ENCODE measurements around the gene DENND5B. TPM values are rescaled to one million over a fixed set of nuclear protein-coding genes. Genes with fewer than 3 reads are reported as not detected.
A peak's percentile ranks its signal among the peaks of the same experiment; 100 is the strongest.

The DENND5B gene
- total RNA-seq, 1 donor from 2014 or later: 20.0 TPM

DNA sequence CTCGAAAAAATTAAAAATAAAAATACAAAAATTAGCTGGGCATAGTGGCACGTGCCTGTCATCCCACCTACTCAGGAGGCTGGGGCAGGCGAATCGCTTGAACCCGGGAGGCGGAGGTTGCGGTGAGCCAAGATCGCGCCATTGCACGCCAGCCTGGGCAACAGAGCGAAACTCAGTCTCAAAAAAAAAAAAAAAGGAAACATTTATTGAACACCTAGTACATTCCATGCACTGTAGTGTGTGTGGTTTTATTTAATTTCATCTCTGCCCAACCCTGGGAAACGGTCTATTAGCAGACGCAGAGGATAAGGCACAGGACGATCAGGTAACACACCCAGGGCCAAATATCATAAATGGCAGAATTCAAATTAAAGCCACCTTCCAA, 229.2 kb downstream of the DENND5B start:
- Mint-ChIP-seq H3K27me3 (ENCODE audit: unreplicated experiment) (peaks cover 7% of the 10 kb centered on the region), H3K36me3 (ENCODE audit: low read depth, unreplicated experiment) (no peaks in the 10 kb centered on the region), H3K9me3 (ENCODE audit: unreplicated experiment) (no peaks in the 10 kb centered on the region), H3K4me3 (ENCODE audit: unreplicated experiment) (no peak overlapping the region), H3K4me1 (ENCODE audit: unreplicated experiment) (peaks cover 20% of the 10 kb centered on the region), H3K27ac (ENCODE audit: unreplicated experiment) (peak overlapping the region; percentile 36)
- no peak for DNase-seq (ENCODE audit: low spot score)
- TF ChIP-seq, protein P1, sequence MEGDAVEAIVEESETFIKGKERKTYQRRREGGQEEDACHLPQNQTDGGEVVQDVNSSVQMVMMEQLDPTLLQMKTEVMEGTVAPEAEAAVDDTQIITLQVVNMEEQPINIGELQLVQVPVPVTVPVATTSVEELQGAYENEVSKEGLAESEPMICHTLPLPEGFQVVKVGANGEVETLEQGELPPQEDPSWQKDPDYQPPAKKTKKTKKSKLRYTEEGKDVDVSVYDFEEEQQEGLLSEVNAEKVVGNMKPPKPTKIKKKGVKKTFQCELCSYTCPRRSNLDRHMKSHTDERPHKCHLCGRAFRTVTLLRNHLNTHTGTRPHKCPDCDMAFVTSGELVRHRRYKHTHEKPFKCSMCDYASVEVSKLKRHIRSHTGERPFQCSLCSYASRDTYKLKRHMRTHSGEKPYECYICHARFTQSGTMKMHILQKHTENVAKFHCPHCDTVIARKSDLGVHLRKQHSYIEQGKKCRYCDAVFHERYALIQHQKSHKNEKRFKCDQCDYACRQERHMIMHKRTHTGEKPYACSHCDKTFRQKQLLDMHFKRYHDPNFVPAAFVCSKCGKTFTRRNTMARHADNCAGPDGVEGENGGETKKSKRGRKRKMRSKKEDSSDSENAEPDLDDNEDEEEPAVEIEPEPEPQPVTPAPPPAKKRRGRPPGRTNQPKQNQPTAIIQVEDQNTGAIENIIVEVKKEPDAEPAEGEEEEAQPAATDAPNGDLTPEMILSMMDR (IDR thresholded peaks at IDR 0.05; ENCODE audit: unreplicated experiment): no peak

DNA sequence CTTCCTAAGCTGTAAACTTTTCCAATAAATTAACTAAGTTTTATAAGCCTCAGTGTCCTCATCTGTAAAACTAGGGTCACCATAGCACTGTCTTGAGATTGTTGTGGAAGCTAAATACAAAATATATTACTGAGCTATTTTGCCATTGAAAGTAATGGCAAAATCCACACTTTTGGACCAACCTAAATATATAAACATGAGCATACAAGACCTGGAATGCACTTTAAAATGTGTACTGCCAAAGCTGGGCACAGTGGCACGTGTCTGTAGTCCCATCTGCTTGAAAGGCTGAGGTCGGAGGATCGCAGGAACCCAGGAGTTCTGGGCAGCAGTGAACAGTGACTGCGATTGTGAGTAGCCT, 235.2 kb downstream of the DENND5B start:
- TF ChIP-seq, protein P1 (IDR thresholded peaks at IDR 0.05; ENCODE audit: unreplicated experiment): no peak
- no peak overlapping the region for H3K4me3 Mint-ChIP-seq (ENCODE audit: unreplicated experiment)
- peaks cover 5% of the 10 kb centered on the region for H3K4me1 Mint-ChIP-seq (ENCODE audit: unreplicated experiment)
- H3K9me3 Mint-ChIP-seq (ENCODE audit: unreplicated experiment): no peaks in the 10 kb centered on the region
- H3K27me3 Mint-ChIP-seq (ENCODE audit: unreplicated experiment): peaks cover 5% of the 10 kb centered on the region
- H3K27ac Mint-ChIP-seq (ENCODE audit: unreplicated experiment): no peak overlapping the region
- no peak for DNase-seq (ENCODE audit: low spot score)
- H3K36me3 Mint-ChIP-seq (ENCODE audit: low read depth, unreplicated experiment): no peaks in the 10 kb centered on the region

DNA sequence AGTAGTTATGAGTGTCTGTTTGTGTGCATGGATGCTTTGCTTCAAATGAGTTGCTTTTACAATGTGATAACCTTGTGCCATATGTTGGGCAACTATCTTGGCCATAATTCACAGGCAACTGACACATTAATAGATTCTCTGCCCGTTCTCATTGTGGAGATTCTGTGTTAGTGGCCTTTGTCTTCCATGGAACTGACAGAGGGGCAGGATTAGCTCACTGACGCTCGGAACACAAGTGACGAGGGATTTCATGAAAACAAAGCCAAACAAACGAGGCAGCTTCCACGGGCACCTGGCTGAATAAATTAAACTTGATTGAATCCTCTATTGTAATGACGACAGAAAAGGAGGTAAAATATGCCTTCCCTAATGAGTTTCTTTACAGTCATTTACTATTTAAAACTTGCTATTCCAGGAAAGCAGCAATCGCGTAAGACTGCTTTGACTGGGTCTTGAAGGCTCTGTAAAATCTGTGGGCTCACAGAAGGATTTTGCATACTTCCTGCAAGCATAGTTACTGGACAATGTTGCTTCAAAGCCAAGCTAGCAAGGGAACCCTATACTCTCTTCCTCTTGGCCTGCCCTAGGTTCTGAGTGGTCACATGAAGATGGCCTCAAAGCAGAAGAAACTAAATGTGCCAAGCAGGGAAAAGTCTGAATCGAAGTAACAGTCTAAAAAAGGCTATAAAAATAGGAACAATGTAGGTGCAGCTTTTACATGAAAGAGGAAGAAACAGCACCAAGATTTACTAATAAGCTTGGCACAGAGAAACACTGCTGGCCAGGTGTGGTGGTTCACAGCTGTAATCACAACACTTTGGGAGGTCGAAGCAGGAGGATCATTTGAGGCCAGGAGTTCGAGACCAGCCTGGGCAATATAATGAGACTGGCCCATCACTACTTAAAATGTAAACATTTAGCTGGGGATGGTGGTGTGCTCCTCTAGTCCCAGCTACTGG, 236.9 kb downstream of the DENND5B start:
- Mint-ChIP-seq H3K36me3 (ENCODE audit: low read depth, unreplicated experiment) (no peaks in the 10 kb centered on the region), H3K27ac (ENCODE audit: unreplicated experiment) (no peak overlapping the region), H3K4me3 (ENCODE audit: unreplicated experiment) (no peak overlapping the region), H3K27me3 (ENCODE audit: unreplicated experiment) (peaks cover 5% of the 10 kb centered on the region), H3K9me3 (ENCODE audit: unreplicated experiment) (no peaks in the 10 kb centered on the region), H3K4me1 (ENCODE audit: unreplicated experiment) (peaks cover 5% of the 10 kb centered on the region)
- no peak for DNase-seq (ENCODE audit: low spot score)
- TF ChIP-seq, protein P1 (IDR thresholded peaks at IDR 0.05; ENCODE audit: unreplicated experiment): no peak

DNA sequence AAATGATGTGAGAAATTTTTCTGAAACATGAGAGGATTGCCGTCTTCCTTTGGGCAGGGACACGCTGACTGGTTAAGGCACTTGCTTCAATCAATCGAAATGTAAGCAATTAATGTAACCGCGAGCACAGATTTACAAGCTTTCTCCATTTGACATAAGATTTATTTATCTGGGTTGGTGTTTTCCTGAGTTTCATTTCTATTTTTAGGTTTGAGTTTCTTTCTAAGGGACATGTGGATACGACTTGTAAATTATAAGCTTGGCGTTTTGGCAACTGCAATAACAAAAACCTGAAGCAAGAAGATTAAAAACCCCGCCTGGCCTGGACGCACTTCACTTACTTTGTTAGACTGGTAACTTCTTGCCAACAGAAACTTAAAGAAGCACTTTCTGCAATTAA, 244.7 kb downstream of the DENND5B start:
- DNase-seq (ENCODE audit: low spot score): no peak
- Mint-ChIP-seq H3K27ac (ENCODE audit: unreplicated experiment) (no peak overlapping the region), H3K36me3 (ENCODE audit: low read depth, unreplicated experiment) (no peaks in the 10 kb centered on the region), H3K9me3 (ENCODE audit: unreplicated experiment) (no peaks in the 10 kb centered on the region), H3K4me1 (ENCODE audit: unreplicated experiment) (no peaks in the 10 kb centered on the region), H3K4me3 (ENCODE audit: unreplicated experiment) (no peak overlapping the region), H3K27me3 (ENCODE audit: unreplicated experiment) (peaks cover 2% of the 10 kb centered on the region)
- TF ChIP-seq, protein P1 (IDR thresholded peaks at IDR 0.05; ENCODE audit: unreplicated experiment): no peak

DNA sequence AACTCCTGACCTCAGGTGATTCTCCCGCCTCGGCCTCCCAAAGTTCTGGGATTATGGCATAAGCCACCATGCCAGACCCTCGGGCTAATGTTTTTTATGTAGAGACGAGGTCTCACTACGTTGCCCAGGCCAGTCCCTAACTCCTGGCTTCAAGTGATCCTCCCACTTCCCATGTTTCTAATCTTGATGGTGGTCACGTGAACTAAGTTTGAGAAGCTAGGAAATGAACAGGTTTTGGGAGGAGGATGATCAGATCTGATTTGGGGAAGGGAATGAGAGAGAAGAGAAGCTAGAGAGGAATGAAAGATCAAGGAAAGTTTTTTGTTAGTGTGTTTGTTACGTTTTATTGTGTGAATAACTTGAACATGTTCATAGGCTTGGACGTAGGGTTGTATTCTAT, 247.8 kb downstream of the DENND5B start:
- Mint-ChIP-seq H3K9me3 (ENCODE audit: unreplicated experiment) (no peaks in the 10 kb centered on the region), H3K27me3 (ENCODE audit: unreplicated experiment) (peaks cover 2% of the 10 kb centered on the region), H3K36me3 (ENCODE audit: low read depth, unreplicated experiment) (no peaks in the 10 kb centered on the region), H3K27ac (ENCODE audit: unreplicated experiment) (no peak overlapping the region), H3K4me1 (ENCODE audit: unreplicated experiment) (no peaks in the 10 kb centered on the region), H3K4me3 (ENCODE audit: unreplicated experiment) (no peak overlapping the region)
- TF ChIP-seq, protein P1 (IDR thresholded peaks at IDR 0.05; ENCODE audit: unreplicated experiment): no peak
- DNase-seq (ENCODE audit: low spot score): no peak

Measured in endothelial cell (in vitro differentiated cells).